Neutrophil (primary cell): Measurements from ENCODE around the gene TPBGL.

Source experiments
- H3K27ac ChIP-seq: fragments of 200-600 bp; sonication (generic); 2 replicates; pipeline ENCODE4 v1.5.1; 2016; ENCODE audit warnings: mild to moderate bottlenecking, moderate library complexity
- H3K27me3 ChIP-seq: fragments of 200-600 bp; sonication (generic); 2 replicates; pipeline ENCODE4 v1.6.0; 2016; ENCODE audit warnings: mild to moderate bottlenecking
- H3K36me3 ChIP-seq: fragments of 200-600 bp; sonication (generic); 2 replicates; pipeline ENCODE4 v1.5.1; 2017
- H3K4me1 ChIP-seq, 2 experiments: fragments of 200-600 bp in 1 of 2; sonication (generic) in 1 of 2; 1 replicate in 1 of 2; 2 replicates in 1 of 2; pipeline versions ENCODE4 v1.5.1 to v1.6.1; 2013 to 2016; ENCODE audit warnings: low read depth in 1 of 2, low read length in 1 of 2, mild to moderate bottlenecking in 1 of 2, moderate library complexity in 1 of 2; ENCODE audit not compliant: control insufficient read depth in 1 of 2, insufficient read depth in 1 of 2
- H3K4me3 ChIP-seq, 2 experiments: fragments of 200-600 bp in 1 of 2; sonication (generic) in 1 of 2; 1 replicate in 1 of 2; 2 replicates in 1 of 2; pipeline ENCODE4 v1.5.1; 2013 to 2016; ENCODE audit warnings: low read depth in 1 of 2, low read length in 1 of 2, mild to moderate bottlenecking in 1 of 2, moderate library complexity in 1 of 2
- H3K9me3 ChIP-seq: fragments of 200-600 bp; sonication (generic); 2 replicates; pipeline ENCODE4 v1.5.1; 2016
- CTCF ChIP-seq: fragments of 200-600 bp; sonication (generic); IDR thresholded peaks from 2 replicates; pipeline ENCODE4 v1.5.1; 2016; ENCODE audit warnings: antibody characterized with exemption

Gene TPBGL

GRCh38 chr11:75242722-75243600 is 2.4 kb downstream of the TPBGL start:
- H3K27ac ChIP-seq = no peak overlapping the region
- H3K36me3 ChIP-seq = no peaks in the 10 kb centered on the region
- no peaks in the 10 kb centered on the region for H3K9me3 ChIP-seq
- H3K4me1 ChIP-seq = peaks cover 16 to 17% of the 10 kb centered on the region in 2 experiments
- H3K4me3 ChIP-seq = no peak overlapping the region
- no peak for TF ChIP-seq CTCF
- H3K27me3 ChIP-seq = peaks cover 95% of the 10 kb centered on the region

GRCh38 chr11:75244052-75244814 is 3.7 kb downstream of the TPBGL start:
- H3K27me3 ChIP-seq = peaks cover 82% of the 10 kb centered on the region
- no peak for TF ChIP-seq CTCF
- peaks cover 16 to 17% of the 10 kb centered on the region in 2 experiments for H3K4me1 ChIP-seq
- H3K27ac ChIP-seq = no peak overlapping the region
- no peaks in the 10 kb centered on the region for H3K9me3 ChIP-seq
- no peak overlapping the region for H3K4me3 ChIP-seq
- H3K36me3 ChIP-seq = no peaks in the 10 kb centered on the region

- TF ChIP-seq CTCF = no peak
- no peak overlapping the region for H3K4me3 ChIP-seq
- H3K27ac ChIP-seq = no peak overlapping the region
- H3K9me3 ChIP-seq = no peaks in the 10 kb centered on the region
- no peaks in the 10 kb centered on the region for H3K36me3 ChIP-seq
- peaks cover 12 to 13% of the 10 kb centered on the region in 2 experiments for H3K4me1 ChIP-seq
- H3K27me3 ChIP-seq = peaks cover 82% of the 10 kb centered on the region
These were observed 4.9 kb downstream of the TPBGL start for GRCh38 chr11:75245356-75246005.

GRCh38 chr11:75246006-75246670 is 5.6 kb downstream of the TPBGL start:
- TF ChIP-seq CTCF = no peak
- Histone ChIP-seq H3K9me3 (no peaks in the 10 kb centered on the region), H3K4me3 (no peak overlapping the region), H3K36me3 (no peaks in the 10 kb centered on the region), H3K27me3 (peaks cover 81% of the 10 kb centered on the region), H3K4me1 (peaks cover 6 to 7% of the 10 kb centered on the region in 2 experiments), H3K27ac (no peak overlapping the region)
